Cerebellar nuclear complex (tissue), 1 donor: ENCODE results near the gene DYRK1A.

Experiments used
- DNase-seq, 2 experiments: peaks; one replicate each; lab custom pipeline; 2025; lab: John Stamatoyannopoulos, UW

DYRK1A gene

DNA sequence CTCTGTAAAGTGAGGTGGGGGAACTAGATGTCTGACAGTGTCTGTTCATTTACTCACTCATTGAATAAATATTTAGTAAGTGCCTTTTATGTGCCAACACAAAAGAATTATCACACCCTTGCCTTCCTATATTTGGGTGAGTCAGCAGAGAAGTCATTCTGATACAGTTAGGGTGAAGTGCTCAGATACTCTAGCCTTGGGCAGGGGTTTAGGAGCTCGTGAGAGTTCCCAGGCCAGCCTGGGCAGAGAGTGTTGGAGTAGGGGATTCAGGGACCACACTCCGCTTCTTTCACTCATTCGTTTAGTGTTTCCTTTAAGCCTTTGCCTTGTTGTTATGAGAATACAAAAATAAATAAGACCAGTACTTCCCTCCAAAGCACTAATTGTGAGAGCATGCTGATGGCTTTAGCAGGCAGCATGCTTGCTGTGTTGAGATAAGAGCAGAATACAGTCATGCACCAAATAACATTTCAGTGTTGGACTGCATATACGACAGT is 83.9 kb downstream of the DYRK1A start:
- DNase-seq, result no peak

- DNase-seq, result no peak
These were observed 84.9 kb downstream of the DYRK1A start for GRCh38 chr21:37451446-37451845.

- DNase-seq, result no peak
These were observed 85.7 kb downstream of the DYRK1A start for GRCh38 chr21:37452227-37452626.

GRCh38 chr21:37453350-37453749 is 86.8 kb downstream of the DYRK1A start:
- DNase-seq, result no peak

DNA sequence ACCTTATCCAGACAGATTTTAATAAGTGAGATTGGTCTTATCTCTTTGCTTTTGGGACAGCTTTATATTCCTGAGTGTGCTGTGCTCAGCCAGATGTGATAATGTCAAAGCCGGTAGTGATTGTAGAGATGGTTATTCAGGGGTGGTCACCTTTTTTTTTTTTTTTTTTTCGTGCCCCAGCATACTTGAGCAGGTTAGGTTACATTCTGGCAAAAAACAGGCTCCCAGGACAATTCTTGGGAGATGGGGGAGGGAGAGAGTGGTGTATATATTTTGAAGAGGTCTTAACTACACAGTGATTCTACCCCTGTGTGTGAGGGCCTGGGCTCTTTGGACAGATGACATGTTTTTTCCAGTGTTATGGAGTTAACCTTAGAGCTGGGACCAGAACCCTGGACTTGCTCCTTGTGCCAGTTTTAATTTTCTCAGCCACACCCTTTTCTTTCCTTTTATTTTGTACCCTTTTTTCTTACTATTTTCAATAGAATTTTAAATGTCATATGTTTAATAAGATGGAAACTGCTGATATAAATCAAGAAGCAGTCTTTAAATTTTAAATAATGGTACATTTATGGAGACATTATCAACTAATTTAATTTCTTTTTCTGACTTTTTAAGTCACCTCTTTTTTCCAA is 88.4 kb downstream of the DYRK1A start:
- DNase-seq, result no peak

GRCh38 chr21:37455504-37455911 is 88.9 kb downstream of the DYRK1A start:
- DNase-seq, result no peak

DNA sequence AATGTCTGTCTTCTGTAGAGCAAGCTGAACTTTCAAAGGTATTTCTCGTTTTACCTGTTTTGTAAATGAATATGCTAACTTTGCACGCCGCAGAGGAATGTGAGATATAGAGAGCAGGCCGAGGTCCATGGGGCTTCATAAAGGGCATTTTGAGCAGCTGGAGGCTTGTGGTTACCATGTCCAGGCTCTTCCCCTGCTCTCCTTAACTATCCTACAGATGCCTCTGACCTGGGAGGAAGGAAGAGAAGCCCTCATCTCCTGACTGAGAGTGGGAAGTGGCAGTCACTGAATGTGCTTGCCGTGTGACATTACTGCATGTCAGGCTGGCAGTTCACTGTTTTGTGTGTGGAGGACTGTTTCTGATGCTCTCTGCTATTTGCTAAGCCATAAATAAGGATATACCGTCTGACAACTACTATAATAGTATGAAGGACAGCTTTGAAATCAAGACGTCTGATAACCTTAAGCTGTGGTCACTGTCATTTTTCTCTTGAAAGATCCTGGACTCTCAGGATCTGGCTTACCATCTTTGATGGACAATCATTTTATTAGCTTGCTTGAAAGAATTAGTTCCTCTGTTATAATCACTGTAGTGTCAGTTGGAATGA is 92.2 kb downstream of the DYRK1A start:
- no peak for DNase-seq

- DNase-seq, result no peak
These were observed 93.0 kb downstream of the DYRK1A start for GRCh38 chr21:37459575-37459974.

GRCh38 chr21:37460196-37460595 is 93.6 kb downstream of the DYRK1A start:
- no peak for DNase-seq

- no peak for DNase-seq
These were observed 94.9 kb downstream of the DYRK1A start for GRCh38 chr21:37461479-37461878.

DNA sequence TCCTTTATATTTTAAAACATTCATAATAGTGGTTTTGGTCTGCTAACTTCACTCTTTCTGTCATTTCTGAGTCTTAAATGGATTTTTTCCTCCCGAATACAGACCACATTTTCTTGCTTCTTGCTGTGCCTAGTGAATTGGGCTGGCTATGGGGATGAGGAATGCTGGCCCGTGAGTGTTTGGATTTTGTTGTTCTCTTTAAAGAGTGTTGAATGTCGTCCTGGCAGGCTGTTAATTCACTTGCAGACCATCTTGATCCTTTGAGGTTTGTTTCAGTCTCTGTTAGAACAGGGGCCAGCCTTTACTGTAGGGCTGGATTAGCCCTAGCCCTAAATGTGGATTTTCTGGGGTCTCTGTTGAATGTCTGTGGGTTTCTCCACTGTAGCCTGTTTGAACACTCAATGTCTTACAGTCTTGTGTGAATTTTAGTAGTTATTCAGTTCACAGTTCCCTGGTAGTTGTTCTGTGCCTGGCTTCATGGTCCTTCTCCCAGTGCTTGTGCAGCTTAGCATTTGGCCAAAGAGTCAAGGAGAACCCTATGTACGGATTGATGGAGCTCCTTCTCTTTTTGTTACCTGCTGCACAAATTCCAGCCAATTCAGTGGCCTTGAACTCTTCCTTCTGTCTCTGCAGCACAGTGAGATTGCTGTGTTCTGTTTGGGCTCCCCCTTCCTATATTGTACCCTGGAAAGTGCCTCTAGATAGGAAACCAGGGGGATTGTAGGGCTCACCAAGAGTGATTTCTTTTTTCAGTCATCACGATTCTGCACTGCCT is 95.7 kb downstream of the DYRK1A start:
- no peak for DNase-seq

GRCh38 chr21:37463083-37463801 is 96.7 kb downstream of the DYRK1A start:
- DNase-seq, result no peak

- DNase-seq, result no peak
These were observed 100.5 kb downstream of the DYRK1A start for GRCh38 chr21:37467082-37467481.

- no peak for DNase-seq
These were observed 102.3 kb downstream of the DYRK1A start for GRCh38 chr21:37468909-37469308.

DNA sequence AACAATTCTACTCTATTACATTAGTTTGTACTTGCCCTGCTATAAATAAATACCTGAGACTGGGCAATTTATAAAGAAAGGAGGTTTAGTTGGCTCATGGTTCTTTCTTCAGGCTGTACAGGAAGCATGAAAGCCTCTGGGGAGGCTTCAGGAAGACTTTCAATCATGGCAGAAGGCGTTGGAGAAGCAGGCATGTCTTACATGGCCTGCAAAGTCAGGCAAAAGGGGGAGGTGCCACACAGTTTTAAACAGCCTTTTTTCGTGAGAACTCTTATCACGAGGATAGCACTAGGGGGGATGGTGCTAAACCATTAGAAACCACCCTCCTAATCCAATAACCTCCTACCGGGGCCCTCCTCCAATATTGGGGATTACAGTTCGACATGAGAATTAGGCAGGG is 102.9 kb downstream of the DYRK1A start:
- no peak for DNase-seq

GRCh38 chr21:37472581-37472980 is 106.0 kb downstream of the DYRK1A start:
- no peak for DNase-seq

DNA sequence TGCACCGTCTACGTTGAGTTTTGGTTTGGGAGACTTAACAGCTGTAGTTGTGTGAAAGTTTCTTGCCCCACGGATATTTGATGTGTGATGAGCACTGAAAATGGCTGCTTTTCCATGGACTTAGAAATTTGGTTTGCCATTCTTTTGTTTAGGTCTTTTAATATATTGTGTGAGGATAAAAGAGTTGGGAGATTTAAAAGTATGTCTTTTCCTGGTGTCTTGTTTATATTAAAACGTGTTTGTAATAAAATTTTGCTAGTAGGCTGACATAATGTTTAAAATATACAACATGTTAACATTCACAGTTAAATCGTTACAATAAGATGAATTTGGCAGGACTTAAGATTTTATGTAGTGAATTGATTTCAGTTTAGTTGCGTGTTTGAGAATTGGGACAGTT is 106.9 kb downstream of the DYRK1A start:
- no peak for DNase-seq

DNA sequence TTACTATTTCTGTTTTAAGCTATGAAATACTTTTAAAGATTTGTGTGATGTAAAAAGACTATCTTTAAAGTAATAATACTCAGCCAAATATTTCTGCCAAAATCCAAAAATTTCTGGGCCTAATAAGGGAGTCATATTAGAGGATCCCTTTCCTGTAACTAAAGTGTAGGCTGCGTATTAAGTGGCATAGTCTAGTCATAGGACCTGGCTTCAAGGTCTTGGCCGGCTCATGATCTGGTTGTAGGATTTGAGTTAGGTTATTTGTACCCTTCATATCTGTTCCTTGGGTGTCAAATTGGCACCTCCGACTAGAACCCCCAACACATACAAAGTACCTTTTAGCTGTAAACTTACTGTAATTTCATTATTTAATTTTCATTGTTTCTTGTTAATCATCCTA is 107.8 kb downstream of the DYRK1A start:
- DNase-seq, result no peak

- no peak for DNase-seq
These were observed 108.8 kb downstream of the DYRK1A start for GRCh38 chr21:37475186-37475868.

DNA sequence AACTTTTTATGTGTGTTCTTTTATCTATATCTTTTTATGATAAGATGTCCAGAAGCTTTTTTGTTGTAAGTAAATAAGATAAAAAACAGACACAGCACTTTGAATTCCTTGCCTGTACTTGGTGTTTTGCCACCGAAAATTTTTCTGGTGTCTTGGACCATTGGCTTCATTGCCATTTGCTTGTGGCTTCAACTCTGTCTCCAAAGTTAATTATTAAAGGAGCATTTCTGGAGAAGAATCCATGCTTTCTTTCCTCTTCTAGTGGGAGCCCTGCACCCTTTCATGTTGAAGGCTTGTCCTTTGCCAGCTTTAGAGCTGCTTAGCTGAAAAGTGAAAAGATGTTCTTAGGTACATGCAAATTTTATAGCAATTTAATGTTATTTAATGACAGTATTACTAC is 112.2 kb downstream of the DYRK1A start:
- no peak for DNase-seq

DNA sequence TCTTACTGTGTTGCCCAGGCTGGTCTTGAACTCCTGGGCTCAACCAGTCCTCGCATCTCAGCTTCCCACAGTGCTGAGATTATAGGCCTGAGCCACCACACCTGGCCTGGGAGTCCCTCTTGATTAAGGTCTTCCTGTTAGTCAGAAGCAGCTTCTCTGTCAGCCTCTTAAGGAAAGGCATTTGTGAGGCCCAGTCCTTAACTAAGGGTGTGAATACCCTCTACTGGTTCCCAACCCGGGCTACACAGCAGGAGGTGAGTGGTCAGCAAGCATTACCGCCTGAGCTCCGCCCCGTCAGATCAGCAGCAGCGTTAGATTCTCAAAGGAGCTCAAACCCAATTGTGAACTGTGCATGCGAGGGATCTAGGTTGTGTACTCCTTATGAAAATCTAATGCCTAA is 117.2 kb downstream of the DYRK1A start:
- no peak for DNase-seq
